NCI-H82 treated with DMSO at 0.1 percent for 48 hours (cell line): ENCODE results near the gene SORCS1.

Experiments used
- DNase-seq: peaks from one replicate; lab custom pipeline; 2025; ENCODE audit not compliant: unreplicated experiment; lab: John Stamatoyannopoulos, UW

Gene SORCS1

DNA sequence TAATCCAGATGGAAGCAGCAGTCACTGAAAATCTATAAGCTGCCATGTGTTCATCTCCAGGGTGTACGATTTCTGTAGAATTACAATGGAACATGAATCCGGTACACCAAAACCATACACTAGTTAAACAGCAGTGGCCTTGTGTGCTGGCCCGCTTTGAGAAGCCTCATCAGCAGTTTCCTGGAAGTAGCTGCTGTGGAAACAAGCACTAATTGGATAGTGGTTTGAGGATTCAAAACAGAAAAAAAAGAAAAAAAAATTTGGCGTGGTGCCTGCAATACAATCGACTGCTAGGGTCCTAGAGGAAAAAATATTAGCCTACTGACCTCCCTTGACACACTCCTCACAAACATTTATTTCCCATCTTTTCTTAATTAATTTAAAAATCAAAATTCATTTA is 545.9 kb downstream of the SORCS1 start:
- no peak for DNase-seq

DNA sequence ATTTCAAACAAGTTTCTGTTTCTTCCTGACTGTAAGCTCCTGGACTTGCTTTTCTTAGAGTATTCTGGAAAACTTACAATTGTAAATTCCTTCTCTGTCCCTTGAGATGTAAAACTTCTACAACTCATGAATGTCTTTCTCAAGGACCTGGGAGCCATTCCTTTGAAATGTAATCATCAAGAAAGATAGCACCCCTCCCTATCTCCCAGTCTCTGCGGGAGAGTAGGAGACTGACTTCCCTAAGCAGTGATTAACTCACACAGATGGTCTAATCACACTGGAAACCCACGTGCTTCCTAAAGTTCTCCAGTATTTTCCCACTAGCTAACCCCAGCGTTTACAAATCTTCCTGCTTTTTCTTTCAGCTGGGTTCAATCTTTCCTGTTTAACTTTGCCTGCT is 549.4 kb downstream of the SORCS1 start:
- no peak for DNase-seq

DNA sequence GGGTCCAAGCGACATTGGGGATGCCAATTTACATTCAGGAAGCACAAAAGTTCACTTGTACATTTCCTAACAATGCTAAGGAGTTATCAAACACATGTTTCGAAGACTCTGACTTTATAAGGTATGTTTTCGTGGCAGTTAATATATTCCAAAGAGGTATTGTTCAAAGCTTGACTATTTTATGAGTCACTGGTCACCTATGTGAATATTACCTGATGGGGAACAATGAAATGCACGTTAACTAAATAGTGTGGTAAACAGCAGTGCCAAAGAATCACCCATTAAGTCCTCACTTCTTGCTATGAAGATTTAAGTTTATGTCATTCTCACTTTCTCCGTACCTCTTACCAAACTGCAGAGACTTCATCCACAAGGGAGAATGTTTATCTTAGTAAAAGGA is 550.2 kb downstream of the SORCS1 start:
- DNase-seq = no peak

DNA sequence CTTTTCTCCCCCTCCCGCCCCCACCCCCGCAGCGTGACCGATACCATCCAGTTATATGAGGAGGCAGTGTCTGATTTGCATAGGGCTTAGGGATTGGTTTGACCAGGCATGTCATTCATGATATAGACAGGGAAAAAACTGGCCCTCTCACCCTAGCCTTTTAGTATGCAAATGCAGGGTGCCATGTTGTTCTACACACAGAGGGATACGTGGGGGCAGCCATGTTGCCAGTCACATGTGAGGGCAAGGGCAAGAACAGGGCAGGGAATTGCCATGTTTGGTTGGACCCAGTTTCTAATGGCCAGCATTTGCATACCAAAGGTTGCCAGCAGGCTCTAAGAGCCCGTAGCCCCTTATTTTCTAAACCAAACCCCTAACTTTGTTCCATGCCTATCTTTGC is 552.1 kb downstream of the SORCS1 start:
- no peak for DNase-seq

DNA sequence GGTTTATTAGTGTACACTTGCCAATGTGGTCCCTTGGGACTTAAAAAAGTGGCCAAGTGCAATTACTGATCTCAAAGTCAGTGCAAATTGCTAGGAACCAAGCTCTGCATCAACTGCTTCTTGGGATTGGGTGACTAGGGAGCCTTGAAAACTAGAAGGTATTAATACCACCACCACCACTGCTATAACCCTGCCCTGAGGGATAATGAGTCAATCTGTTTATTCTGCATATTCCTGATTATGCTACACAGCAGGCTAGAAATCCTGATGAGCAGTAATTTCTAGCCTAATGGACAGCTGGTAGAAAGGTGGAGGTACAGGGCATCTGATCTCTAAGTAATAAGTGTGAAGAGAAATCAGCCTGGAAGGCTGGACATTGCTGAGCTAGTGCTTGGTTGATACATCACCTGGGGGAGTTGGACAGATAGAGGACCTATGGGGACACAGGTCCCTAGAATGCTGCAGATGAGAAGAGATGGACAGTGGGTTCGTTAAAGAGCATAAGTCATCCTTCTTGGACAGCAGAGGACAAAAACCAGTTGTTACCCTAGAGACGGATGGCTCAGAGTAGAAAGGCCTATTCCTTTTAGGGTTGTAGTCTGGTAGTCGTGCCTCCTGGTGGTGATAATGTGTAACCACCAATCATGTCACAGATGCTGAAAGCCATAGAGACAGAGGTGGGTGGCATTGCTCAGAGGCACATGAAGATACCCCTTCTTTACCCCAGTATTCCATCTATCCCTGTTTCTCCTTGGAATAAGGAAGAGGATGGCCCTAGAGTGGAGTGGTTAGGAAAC is 554.8 kb downstream of the SORCS1 start:
- no peak for DNase-seq

DNA sequence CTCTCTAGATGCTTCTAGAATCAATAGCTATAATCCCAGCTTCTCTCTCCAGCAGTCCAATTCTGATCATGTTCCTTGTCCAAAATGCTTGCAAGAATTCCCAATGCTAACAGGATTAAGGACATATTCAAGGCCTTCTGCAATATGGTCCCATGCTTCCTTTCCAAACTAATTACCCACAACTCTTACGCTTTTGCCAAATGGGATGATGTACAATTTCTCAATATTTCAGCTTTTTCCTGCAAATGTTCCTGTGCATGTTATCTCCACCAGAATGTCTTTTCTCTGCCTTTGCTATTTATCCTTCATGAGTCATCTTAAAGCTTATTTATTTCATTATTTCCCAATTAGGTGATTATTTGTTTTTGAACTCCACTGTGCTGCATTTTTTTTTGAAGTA is 556.4 kb downstream of the SORCS1 start:
- no peak for DNase-seq

DNA sequence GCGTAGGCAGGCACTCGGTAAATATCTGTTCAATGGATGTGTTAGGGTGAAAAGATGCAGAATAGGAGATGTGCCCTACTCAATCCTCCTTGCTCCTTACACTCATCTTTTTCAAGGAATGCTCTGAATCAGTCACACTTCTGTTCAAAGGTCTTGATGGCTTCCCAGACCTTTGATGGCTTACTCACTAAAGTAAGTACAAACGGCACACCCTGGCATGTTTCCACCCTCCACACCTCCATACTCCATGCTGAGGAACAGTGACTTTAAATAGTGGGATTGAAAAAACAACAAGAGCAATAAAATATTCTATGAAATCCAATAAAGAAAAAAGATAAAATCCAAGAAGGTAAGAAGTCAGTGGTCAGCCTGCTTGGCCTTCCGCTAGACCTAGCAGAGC is 569.2 kb downstream of the SORCS1 start:
- DNase-seq = no peak

DNA sequence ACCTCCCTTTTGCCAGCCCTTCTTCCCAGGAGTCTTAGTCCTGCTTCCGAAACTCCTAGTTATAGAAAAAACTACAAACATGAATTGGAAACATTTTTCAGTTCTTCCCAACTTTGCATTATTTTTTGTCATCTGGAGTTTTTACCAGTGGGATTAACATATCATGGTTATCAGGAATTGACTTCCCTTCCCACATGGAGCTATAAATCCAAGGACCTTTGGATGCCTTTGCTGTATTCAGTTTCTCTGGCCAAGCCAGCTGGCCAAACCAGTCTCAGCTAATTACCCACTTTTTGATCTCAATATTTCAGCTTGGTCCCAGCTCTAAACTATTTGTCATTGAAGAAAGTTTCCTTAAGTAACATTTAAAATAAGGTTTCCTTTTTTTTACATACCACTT is 570.6 kb downstream of the SORCS1 start:
- DNase-seq = no peak

DNA sequence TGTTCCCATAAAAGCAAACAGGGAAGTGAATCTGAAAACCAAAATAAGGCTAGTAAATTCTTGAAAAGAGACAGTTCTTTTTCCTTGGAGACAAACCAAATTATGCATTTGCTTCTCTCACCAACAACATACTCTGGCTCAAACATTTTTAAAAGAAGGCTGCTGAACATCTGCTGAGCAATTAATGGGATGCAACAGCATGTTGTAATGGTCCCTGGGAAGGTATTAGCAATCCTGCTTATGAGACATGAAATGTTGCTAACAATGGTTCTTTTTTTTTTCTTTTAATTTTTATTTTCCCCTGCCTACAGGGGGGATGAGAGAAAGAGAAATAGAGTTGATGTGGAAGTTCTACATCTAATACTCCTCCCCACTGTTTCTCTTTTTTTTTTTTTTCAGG is 572.1 kb downstream of the SORCS1 start:
- no peak for DNase-seq

DNA sequence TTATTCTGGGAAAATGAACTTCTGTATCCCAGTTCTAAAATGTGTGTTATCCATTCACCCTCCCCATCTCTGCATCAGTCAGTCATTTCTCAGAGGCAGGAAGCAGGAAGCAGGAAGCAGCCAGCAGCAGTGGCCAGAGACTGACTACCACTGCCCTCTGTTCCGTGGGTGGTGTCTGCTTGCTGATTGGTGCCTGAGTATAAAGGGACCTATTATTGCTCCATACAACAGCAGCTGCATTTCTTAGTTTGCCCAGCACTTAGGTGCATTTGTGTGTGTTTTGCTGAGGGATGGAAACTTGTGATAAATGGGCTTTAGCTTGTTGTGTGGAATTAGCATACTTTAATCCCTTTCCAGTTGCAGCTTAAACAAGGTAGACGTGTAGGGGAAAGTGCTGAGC is 582.2 kb downstream of the SORCS1 start:
- DNase-seq = no peak

DNA sequence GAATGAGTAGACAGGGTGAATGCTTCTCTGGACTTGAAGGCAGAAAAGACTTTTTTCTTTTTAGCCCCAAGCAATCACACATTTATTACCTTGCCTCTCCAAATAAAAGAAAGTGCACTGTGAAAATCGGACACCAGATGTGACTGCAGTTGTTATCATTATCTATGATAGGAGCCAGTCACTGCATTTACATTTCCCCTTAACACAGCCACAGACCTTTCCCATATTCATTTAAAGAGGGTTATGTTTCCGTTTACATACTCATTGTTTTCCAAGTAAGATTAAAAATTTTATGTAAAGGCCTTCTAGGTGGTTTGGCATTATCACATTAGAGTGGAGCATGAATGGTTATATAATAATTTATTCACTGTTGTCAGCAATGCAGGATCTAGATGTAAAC is 586.8 kb downstream of the SORCS1 start:
- no peak for DNase-seq

DNA sequence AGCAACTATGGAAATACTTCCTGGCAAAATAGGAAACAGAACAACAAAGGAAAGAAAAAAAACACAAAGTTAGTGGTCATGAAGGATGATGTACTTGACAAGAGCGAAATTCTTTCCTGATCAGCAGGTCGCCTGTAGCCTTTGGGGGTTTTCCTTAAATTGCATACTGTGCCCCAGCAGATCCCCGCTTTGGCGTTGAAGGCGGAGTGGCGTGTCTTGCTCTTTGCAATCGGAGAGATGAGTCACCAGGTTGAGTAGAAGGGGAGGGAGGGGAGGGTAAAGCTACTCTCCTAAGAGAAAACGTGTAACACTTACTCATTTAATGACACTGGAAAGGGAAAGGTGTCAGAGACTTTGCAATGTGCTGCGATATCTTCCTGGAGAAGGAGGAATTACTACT is 587.2 kb downstream of the SORCS1 start:
- DNase-seq = no peak

DNA sequence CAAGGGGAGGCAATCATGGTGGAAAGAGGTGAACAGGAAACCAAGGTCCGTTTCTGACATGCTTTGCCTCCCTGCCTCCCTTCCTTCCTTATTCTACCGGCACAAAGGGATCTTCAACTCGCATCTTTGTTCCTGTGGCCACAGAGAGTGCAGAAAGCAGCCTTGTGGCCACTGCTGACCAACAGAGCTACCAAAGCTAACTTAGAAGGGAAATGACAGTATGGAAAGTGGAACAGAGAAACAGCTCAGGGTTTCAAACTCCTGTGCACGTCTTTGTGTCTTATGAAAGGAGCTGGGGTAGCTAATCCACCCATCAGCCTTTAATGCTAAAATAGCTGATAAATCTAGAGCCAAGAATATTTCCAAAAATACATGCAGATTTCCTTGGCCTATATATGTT is 588.0 kb downstream of the SORCS1 start:
- no peak for DNase-seq

DNA sequence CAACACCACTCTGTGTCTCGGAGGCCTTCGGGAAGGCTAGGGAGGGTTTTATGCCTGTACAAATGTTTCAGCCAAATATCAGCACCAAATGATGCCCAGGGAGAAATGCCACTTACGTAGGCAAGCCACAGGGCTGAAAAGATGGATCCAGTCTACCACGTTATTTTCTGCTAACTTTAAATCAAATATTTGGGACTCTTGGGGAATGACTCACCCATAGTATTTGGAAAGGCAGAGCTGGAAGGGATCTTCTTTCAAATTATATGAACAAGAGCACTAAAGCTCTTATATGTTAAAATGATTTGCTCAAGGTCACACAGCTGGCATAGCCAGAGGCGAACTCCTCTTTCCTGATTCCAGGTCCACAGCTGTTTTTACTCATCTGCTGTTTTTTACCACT is 591.4 kb downstream of the SORCS1 start:
- DNase-seq = no peak

DNA sequence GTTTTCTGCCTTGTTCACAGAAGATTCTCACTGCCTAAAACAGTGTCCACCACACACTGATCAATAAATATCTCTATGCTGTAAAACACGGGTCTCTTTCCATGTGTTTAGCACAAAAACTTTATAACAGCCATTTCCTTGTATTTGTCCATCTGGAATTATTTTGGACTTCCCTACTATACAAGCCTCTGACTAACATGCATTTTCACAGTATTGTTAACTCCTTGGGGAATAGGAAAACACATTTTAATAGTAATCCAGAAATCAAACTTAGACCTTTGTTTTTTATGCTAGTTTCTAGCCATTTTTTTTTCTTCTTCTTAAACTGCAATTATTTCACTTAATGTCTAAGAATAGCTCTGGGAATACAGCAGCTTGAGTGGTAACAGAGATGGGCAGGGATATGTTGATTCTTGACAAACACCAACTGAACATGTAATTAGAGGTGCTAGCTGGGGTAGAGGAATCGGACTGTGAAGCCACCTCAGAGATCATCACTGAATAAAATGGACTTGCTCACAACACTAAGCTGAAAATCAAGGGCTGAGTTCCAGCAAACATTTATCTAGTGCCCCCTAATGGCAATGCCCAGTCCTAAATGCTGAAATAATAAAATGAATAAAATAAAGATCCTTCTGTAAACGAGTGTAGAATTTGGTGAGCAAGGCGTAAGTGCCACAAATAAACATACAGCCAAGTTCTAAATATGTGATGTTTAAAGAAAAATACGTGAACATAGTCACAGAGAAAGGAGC is 593.1 kb downstream of the SORCS1 start:
- DNase-seq = peak; percentile 12

DNA sequence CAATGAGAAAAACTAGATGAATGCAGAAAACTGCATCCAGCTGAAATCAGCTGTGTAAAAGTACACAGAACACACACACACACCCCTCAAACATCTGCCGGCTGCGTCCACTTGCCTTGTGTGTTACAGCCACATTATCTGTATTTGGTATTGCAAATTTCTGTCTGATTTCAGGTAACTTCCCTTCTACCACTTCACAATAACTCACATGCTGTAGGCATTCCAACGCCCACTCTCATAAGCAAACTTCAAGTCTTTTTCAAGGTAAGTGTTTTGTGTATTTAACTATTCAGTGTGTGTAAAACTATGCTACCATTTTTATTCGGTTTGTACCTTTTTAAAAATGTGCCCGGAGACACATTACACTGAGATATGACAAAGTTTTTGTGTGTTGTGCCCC is 594.2 kb downstream of the SORCS1 start:
- DNase-seq = no peak

DNA sequence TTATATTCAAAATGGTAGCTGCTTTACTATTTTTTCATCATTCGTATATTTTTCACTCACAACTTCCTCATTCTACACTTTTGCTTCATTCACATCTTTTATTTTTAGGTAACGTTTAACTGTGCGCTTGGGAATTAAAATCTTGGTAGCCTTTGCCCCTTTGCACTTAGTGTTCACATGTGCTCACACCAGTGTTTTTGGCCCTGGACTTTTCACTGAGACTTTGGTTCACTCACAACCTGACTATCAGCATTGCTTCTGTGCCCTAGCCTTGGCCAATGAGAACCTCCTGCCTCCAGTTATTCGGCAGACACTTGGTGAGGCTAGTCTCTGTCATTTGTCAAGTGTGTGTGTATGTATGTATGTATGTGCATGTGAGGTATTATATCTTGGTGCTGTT is 596.9 kb downstream of the SORCS1 start:
- no peak for DNase-seq

DNA sequence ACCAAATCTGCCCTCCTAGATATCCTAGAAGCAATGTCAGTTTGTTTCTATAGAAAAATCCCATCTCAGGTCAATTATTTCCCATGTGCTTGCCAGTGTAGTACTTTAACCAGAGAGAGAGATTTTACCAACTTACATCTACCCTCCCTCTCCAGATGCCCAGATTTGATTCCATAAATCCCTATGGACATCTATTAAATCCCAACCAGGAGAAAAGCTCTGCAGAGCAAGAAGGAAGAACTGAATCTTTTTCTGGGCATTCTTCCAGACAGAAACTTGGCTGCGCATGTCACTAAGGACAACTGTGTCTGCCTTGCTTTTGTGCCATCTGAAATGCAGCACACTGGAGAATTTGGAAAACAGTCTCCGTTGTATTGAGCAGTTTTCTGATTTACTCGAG is 597.6 kb downstream of the SORCS1 start:
- DNase-seq = no peak

DNA sequence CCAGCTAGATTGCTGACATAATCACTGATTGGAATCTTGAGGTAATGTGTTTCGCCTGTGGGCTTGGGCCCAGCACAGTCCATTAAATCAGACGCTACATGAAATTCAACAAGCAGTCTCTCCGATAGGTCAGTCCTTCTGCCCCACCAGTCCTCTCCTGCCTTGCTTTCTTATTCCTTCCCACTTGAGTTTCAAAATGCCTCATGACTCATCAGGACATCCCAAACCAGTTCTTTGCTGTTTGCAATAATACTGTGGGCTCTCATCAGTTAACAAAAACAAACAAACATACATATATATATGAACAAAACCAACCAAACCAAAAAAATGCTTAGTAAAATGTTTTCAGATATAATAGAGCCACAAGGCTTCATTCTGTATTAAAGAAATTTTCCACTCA is 599.0 kb downstream of the SORCS1 start:
- DNase-seq = no peak

DNA sequence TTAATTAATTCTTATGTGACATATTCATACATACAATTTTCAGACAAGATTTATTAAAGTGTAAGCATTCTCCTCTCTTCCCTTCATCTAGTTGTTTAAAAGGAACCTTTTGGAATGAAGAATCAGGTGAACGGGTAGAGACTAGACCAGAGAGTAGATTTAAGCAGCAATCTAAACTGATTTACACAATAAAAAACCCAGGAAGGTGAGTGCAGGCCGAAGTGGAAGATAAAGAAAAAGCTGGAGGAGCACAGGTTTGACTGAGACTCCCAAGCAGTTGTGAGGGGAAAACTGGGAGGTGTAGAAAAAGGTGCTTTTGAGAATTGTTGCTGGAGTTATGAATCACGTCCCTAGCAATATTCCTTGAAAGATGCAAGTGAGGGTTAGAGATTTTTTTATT is 601.1 kb downstream of the SORCS1 start:
- no peak for DNase-seq

DNA sequence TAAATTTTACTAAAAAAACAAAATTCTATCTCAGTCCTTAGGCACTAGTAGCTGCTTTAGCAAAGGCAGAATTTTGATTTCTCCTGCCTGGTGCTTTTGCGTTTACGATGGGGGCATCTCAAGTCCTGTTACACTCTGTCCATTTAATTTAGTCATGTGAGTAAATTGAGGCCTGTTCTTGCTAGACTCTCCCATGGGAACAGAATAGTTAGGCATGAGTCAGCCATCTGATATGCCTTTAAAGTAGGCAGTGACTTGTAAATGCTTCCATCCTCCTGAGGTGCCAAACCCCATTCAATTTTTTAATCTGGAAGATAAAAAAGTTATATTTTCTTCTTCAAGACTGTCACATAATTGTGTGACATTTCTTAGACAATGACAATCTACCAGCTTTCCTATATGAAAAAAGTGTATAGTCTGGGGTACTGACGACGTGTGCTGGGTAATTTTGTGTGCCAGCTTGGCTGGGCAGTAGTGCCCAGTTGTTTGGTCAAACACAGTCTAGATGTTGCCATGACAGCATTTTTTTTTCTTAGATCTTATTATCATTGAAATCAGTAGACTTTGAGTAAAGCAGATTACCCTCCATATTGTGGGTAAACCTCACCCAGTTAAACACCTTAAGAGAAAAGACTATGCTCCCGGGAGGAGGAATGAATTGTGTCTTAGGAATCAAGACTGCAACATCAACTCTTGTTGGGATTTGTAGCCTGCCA is 603.4 kb downstream of the SORCS1 start:
- no peak for DNase-seq

DNA sequence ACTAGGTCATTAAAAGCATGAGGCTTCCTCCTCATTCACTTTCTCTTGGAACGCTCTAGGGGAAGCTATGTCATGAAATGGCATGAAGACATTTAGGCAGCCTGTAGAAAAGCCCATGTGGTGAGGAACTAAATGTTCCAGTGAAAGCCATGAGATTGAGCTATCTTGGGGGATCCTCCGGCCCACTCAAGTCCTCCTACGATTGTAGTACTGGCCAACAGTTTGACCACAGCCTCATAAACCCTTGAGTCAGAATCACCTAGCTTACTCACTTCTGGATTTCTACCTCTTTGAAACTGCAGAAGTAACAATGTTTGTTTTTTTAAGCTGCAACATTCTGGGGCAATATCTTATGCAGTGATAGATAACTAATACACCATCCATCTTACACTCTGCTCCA is 605.1 kb downstream of the SORCS1 start:
- no peak for DNase-seq
